ENCODE measurements around the gene SLC2A11. TPM values are rescaled to one million over a fixed set of nuclear protein-coding genes. Genes with fewer than 3 reads are reported as not detected.

The SLC2A11 gene, protein sequence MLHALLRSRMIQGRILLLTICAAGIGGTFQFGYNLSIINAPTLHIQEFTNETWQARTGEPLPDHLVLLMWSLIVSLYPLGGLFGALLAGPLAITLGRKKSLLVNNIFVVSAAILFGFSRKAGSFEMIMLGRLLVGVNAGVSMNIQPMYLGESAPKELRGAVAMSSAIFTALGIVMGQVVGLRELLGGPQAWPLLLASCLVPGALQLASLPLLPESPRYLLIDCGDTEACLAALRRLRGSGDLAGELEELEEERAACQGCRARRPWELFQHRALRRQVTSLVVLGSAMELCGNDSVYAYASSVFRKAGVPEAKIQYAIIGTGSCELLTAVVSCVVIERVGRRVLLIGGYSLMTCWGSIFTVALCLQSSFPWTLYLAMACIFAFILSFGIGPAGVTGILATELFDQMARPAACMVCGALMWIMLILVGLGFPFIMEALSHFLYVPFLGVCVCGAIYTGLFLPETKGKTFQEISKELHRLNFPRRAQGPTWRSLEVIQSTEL
- 5.7 and 6.6 TPM in 2 replicates for total RNA-seq

DNA sequence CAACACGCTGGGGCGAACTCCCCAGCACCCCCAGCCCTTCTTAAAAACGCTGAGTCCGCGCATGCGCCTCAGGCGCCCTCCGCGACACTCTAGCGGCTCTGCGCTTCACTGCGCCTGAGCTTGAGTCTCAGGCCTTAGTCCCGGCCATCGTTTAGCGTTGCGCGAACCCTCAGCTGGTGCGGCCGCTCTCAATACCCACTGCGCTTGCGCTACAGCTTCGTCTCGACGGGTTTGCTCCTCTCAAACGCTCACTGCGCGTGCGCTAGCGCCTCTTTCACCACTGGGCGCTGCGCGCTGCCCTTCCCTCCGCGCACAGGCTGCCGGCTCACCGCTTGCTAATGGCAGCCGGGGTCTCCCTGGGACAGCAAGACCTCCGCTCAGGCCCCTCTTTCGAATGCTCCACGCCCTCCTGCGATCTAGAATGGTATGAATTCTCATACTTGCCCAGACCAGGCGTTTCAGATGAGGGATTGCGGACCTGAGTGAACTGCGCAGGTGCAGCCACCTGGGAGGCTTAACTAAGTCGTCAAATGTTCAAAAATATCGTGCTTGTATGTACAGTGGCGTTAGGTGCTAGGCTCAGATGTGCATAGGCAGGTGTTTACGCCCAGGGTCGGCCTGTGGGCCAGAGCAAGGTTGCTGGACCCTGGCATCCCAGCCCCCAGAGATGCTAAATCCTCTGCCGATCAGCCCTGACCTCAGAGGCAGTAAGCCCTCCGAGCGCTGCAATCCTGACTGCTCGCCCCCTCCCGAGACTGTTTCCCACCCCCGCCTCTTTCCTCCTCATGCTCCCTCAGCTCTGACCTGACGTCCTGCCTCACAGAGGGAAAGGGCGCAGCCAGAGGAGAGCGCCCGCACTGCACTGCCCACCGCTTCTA lies at the start of gene SLC2A11:
TSS of gene SLC2A11 (plus strand) at position 270 of the 878 bp plus-strand sequence. CDS start at position 395, 125 bp downstream.
- intact Hi-C loops (cut with micrococcal nuclease) = loop anchor here (2.0 to 10.0 kb wide), 8 partner anchors 19 to 713 kb away; partner anchors contain the start of genes DERL3, GUCD1, MIF and RAB36

DNA sequence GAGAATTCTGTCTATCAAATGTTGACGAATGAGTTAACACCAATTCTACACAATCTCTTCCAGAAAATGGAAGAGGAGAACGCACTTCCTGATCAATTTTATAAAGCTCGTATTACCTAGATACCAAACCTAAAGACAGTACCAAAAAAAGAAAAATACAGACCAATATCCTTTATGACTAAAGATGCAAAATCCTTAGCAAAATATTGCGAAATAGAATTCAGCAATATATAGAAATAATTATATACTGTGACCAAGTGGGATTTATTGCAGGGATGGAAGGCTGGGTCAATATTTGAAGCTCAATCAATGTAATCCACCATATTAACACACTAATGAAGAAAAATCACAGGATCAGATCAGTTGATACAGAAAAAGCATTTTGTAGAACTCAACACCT lies 45.3 kb upstream of the SLC2A11 start:
- intact Hi-C loops (cut with micrococcal nuclease) = no loop called here

DNA sequence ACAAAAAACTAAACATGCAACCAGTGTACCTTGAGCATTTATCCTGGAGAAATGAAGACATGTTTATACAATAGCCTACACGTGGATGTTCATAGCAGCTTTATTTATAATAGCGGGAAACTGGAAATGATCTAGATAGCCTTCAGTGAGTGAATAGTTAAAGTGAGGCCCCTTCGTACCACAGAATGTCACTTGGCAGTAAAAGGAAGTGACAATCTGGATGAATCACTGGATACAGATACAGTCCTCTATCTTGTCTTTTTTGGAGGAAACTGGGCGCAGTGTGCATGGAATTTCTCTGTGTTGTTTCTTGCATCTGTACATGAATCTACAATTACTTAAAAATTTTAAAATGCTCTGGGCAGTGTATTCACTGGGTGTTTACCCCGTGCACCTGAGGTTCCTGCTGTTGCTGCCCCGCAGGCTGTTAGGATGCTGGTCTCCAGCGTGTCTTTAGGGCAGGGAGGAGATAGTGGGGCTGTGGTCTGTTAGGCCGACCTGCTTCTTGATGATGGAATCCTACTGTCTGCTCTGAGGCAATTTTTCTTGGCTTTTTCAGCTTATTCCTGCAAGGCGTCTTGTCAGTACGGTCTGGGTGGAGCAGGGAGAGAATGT lies 42.0 kb upstream of the SLC2A11 start:
- intact Hi-C loops (cut with micrococcal nuclease) = no loop called here

DNA sequence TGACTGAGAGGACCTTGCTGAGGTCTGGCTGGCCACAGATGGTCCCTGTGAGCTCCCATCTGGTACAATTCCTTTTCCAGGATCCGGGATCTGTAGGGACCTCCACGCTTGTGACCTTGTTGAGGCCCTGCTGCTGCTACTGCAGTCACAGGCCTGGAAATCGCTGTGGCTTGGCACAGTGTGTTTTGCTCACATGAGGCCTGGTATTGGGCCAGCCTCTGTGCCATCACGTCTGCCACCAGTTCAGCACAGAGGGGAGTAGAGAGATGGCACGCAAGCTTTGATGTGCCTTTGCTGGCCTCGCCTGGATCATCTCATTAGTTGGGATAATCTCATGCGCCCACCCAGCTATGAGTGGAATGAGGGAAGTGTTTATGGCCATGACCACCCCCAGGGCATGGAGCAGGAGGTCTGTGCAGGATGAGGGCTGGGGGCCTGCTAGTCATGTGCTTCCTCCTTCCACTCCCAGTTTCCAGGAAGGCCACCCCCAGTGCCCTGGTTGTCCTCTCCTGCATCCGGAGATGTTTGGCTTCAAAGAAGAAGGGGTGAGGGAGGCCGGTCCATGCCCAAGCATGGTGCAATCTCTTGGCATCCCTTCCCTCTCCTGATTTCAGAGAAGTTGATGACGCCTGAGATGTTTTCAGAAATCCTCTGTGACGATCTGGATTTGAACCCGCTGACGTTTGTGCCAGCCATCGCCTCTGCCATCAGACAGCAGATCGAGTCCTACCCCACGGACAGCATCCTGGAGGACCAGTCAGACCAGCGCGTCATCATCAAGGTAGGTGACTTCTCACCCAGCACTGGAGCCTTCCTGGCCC lies 41.3 kb upstream of the SLC2A11 start:
- intact Hi-C loops (cut with micrococcal nuclease) = no loop called here

DNA sequence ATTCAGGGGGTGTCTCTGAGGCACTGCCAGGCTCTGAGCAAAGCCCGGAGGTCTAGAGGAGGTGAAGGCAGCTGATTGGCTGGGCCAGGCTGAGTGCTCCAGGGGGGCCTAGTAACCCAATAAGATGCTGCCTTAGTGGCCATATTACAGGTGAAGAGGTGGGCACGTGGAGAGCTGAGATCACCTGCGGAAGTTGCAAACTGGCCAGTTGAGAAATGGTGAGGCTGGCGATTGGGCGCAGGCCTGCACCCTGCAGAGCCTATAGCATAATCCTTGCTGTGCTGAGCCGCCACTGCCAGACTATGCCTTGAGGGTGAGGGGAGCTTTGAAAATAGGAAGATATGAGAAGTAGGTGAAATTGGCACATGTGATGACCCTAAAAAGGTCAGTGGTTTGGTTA lies 40.5 kb upstream of the SLC2A11 start:
- intact Hi-C loops (cut with micrococcal nuclease) = no loop called here

DNA sequence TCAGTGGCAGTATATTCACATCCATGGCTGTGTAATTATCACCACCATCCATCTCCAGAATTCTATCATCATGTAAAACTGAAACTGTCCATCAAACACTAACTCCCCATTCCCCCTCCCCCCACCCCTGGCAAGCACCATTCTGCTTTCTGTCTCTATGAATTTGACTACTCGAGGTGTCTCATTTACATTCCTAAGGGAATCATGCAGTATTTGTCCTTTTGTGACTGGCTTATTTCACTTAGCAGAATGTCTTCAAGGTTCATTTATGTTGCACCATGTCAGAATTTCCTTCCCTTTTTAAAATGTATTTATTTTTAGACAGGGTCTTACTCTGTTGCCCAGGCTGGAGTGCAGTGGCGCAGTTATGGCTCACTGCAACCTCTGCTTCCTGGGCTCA lies 39.1 kb upstream of the SLC2A11 start:
- intact Hi-C loops (cut with micrococcal nuclease) = no loop called here

DNA sequence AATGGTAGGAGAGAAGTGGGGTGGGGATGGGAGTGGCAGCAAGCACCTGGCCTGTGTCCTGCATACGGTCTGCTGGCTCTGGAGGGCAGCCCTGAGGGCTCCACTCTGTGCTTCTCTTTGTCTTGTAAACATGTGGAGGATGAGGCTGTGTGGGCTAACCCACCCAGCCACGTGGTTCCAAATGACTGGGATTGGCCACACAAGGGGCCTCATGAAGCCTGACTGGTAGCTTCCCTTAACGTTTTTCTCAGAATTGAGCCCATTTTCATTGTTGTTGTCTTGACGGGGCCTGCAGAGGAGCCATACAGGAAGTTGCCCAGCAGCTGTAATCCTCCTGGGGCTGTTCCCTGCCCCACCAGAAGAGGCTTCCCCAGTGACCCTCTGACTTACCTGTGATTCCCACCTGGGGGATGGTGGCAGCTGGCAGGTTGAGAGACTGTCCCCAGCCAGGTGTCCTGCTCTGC lies 36.9 kb upstream of the SLC2A11 start:
- intact Hi-C loops (cut with micrococcal nuclease) = loop anchor here (1.0 kb wide), 1 partner anchor 33 kb away; no protein-coding TSS in a partner anchor

DNA sequence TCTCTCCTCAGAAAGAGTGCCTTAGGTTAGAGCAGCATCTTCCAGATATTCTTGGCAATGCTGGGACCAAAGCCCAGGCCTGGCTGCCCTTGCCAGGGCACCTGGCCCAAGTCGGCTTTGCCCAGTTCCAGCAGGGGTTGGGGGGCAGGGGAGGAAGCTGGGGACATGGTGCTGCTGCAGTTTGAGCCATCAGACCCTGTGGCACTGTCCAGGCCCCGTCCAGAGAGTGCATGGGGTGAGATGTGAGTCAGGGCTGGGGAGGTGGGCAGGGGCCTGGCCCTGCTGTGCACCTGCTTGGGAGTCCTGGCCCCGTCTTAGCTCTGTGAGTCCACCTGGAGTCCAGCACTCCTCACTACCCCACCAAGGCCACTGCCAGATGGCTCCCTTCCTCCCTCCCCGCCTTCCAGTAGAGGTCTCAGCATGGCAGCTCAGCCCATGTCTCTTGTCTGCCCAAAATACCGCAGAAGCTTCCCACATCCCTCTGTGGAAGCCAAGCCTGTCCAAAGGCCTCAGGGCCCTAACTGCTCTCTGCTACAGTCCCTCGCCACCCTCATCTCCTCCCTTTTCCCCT lies 35.5 kb upstream of the SLC2A11 start:
- intact Hi-C loops (cut with micrococcal nuclease) = no loop called here

DNA sequence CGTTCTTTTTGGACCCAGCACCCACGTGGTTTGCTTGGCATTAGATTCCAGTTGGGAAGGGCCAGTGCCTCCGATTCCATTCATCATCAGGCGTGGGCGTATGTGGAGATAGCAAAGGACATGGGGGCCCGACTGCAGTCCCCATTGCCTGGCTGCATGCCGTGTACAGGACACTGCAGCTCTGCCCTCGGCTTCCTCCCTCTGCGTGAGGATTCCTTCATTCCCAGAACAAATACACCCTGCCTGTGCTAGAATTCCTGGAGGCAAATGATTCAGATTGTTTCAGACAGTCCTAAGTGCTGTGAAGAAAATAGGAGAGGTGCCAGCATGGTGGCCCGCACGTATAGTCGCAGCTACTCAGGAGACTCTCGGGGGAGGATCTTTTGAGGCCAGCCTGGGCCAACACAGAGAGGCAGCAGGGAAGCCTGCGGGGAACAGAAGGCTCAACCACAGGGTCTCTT lies 34.3 kb upstream of the SLC2A11 start:
- intact Hi-C loops (cut with micrococcal nuclease) = no loop called here

DNA sequence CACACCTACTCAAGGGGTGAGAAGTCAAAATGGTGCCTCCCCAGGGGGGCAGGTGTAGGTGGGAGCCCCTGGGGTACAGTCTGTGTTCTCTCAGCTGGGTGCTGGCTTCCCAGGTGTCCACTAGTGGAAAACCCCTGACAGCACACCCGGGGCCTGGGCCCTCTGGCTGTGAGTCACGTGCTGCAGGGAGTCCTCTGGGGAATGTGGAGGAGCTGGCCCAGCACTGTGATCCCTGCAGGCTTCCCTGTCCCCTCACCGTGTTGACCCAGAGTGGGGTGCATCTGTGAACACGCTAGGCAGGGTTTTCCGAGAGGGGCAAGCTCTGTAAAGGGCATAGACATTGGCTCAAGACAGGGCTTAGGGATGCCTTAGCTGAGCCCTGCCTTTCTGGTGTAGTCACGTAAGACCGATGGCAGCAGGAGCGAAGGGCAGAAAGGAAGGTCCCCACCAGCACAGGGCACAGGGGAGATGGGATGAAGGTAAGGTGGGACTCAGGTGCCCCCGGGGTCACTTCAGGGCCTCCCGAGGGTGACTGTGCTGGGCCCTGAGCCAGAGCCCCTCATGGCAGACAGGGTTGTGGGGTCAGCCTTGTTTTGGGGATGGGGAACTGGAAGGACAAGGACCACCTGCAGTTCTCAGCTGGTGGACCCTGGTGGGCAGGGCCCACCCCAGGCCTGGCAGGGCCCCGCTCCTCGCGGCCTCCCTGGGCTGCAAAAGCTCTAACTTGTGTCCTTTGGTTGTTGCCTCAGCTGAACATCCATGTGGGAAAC lies 33.0 kb upstream of the SLC2A11 start:
- intact Hi-C loops (cut with micrococcal nuclease) = no loop called here

DNA sequence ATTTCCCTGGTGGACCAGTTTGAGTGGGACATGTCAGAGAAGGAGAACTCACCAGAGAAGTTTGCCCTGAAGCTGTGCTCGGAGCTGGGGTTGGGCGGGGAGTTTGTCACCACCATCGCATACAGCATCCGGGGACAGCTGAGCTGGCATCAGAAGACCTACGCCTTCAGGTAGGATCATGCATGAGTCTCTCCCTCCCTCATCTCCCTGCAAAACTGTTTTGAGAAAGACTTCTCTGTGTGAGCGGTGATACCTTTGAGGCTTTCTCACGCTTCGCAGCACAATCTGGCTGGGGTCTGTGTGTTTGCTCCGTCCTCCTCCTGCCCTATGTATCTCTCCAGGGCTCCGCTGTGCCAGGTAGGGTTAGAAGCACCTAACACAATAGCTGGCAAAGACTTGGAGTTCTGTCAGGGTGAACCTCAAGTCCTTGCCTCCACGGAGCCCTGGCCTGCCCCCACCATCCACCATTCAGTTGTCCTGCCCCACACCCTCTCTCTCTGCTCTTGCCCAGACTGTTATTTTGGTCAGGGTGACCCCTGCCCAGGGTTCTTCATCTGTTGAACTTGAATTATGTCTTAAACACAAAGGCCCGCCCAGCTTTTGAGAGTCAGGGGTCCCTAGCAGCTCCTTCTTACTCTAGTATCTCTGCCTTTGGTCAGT lies 32.3 kb upstream of the SLC2A11 start:
- intact Hi-C loops (cut with micrococcal nuclease) = no loop called here

DNA sequence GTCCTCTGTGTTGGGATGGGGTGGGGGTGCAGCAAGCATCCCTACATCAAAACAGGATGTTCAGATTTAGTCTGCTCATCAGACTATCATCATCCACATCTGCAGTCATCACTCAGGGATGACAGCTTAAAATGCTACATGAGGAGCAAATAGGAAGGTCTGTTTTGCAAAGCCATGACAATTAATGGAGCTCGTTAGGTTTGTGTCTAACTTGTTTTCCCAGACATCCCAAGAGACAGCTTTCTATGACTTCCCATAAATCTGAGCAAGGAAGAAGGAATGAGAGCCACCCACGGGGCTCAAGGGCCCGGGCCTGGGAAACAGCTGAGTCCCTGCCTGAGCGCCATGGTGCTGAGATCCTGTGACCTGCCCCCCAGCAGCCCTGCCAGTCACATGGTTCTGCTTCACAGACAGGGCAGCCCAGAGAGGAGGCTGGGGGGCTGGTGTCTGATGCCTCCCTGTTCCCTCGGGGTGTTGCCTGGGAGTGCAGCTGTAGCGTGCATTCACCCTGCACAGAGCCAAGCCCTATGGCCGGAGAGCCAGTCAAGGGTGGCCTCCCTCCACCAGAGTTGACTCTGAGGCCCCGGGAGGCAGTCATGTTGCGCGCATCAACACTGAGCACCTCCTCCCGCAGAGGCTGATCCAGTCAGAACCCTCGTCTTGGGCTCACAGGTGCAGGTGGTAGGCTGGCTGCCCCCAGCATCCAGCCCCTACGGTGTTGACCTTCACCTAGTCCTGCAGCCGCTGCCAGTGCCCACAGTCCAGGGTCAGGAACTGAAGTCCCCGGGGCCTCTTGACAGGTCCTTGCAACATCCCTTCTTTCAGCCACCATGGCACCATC lies 30.9 kb upstream of the SLC2A11 start:
- intact Hi-C loops (cut with micrococcal nuclease) = no loop called here

DNA sequence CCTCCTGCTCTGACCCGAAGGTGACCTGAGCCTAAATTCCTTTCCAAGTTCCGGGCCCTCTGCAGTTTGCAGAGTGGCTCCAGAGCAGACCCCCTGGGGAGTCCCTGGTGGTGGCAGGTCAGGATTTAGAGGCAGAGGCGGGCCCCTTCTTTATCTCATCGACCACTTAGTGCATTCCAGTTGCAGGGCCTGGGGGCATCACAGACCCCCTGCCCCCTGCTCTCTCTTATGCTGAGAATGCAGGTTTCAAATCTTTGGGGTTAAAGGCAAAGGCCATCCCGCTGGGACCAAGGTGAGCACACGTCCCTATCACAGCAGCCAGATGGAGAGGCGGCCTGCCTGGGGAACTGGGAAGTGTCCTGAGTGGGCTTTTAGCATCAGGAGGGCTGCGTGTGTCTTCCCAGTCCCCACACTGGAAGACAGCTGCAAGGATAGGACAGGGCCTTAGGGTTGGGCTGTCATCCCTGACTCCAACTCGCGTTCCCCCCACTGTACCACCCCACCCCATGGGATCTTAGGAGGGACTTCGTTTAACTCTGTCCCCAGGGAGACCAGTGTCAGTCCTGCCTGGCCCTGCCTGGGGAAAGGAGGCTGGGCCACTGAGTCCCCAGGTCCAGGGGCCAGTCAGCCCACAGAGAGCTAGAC lies 30.2 kb upstream of the SLC2A11 start:
- intact Hi-C loops (cut with micrococcal nuclease) = no loop called here

DNA sequence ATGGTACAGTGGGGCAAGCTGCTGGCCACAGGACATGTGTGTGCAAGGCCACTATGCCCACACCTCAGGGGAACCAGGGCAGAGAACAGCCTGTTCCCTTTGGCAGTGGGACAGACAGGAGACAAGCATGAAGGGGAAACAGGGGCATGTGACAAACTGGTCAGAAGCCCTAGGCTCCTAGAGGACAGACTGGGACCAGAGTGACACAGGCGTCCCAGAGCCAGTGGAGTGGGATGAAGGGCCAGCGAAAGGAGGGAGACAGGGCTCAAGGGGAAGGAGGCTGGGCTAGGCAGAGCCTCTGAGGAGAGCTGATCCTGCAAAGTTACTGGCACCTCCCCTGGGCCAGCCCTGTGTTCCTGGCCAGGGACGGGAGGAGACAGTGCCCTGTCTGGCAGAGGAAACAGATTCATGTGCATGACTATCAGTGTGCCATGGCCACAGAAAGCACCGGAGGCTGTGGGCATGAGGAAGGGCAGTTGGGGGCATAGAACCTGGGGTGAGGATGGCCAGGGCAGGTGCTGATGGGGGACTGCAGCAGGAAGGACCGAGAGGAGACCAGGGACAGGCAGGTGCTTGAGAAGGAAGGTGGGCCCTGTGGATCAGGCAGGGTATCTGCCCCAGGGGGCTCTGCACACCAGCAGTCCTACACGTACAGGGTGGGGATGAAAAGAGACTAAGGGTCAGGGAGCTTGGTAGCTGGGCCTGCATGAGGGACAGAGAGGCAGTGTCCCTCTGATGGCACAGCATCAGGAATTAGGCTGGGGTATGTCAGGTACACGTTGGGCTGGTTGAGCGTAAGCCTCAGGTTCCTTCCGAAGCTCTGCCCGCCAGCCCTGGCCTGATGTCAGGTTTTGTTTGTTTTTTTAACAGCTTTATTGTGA lies 28.6 kb upstream of the SLC2A11 start:
- intact Hi-C loops (cut with micrococcal nuclease) = no loop called here

DNA sequence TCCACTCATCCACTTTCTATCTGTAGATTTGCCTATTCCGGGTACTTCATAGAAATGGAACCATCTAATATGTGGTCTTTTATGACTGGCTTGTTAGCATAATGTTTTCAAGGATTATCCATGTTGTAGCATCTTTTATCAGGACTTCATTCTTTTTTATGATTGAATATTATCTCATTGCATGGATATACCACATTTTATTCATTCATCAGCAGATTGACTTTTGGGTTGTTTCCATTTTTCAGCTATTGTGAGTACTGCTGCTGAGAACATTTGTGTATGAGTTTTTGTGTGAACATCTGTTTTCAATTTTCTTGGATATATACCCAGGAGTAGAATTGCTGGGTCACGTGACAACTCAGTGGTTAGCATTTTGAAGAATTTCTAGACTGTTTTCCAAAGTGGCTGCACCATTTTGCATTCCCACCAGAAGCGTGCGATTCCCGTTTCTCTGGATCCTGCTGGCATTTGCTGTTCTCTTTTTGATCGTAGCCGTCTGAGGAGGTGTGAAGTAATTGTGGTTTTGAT lies 27.8 kb upstream of the SLC2A11 start:
- intact Hi-C loops (cut with micrococcal nuclease) = no loop called here

DNA sequence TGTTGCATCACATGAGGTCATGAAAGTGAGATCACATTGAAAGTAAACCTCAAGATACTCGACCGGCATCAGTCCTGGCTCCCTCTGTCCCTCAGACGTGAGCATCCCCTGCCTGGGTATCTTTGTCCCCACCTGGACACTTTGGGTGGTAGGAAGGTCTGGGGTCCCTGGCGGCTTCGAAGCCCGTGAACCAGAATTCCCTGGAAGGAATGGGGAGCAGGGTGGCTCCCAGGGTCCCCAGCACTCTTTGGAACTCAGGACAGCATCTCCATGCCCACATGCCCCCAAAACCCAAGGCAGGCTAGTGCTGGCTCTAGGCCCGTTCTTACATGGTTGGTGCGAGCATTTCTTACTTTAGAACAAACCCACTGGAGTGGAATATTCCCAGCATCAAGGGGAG lies 26.4 kb upstream of the SLC2A11 start:
- intact Hi-C loops (cut with micrococcal nuclease) = no loop called here

Measured in T-helper 1 cell treated with Interleukin-12 subunit alpha and Interleukin-12 subunit beta and Interleukin-4 antibody, amounts not matched to agents 30 ng/mL and 1 ng/mL, for 36 hours (primary cell).